ENCODE data around the gene DNLZ. TPM values are rescaled to one million over a fixed set of nuclear protein-coding genes. Genes with fewer than 3 reads are reported as not detected.
"Not testable (repeated sequence)": the region's sequence is repeated elsewhere in the genome, so short reads cannot be mapped to it uniquely, and the experiment has no call there.

DNLZ gene
- total and polyA plus RNA-seq, 2 donors (not counting 1 experiment from before 2014, with no cell fraction given): 23.0 to 42.0 TPM

GRCh38 chr9:136319244-136319643, 44.3 kb downstream of the DNLZ start:
- WGBS (ENCODE audit: insufficient coverage): 96% methylated on average over 12 of the region's 14 CpGs
- H2AFZ ChIP-seq (ENCODE audit: insufficient read depth, low read depth, low read length, poor library complexity, severe bottlenecking); DNase-seq; POLR2A ChIA-PET; H3K9ac ChIP-seq (ENCODE audit: low read length); ATAC-seq (ENCODE audit: low read depth); H3K27ac Mint-ChIP-seq; H3K9me3 Mint-ChIP-seq (ENCODE audit: insufficient read depth); H3K36me3 ChIP-seq (replicated peaks in 1 of 2; ENCODE audit: control extremely low read depth in 1 of 2, control insufficient read depth in 1 of 2, extremely low read depth in 1 of 2, insufficient read depth in 2 of 2, low read length in 1 of 2); H3K27ac ChIP-seq (ENCODE audit: low read length in 2 of 2); H3K27me3 ChIP-seq (replicated peaks in 1 of 4; ENCODE audit: control extremely low read depth in 1 of 4, control insufficient read depth in 3 of 4, insufficient read depth in 4 of 4, low read length in 3 of 4); H3K4me3 ChIP-seq (ENCODE audit: control extremely low read depth in 1 of 5, extremely low read depth in 1 of 5, insufficient read depth in 1 of 5, low read depth in 2 of 5, low read length in 4 of 5); H4K20me1 ChIP-seq (ENCODE audit: control insufficient read depth, insufficient read depth, low read length, poor library complexity, severe bottlenecking); H3K4me3 Mint-ChIP-seq; H3K79me2 ChIP-seq (ENCODE audit: control insufficient read depth, insufficient read depth, low read length); intact Hi-C loops (cut with micrococcal nuclease): not testable (repeated sequence)
- peaks cover 16% of the 10 kb centered on the region for H3K27me3 Mint-ChIP-seq
- Histone ChIP-seq H3K4me2 (replicated peaks; ENCODE audit: low read depth, low read length, poor library complexity, severe bottlenecking) (peak overlapping the region; percentile 46), H3K4me1 (ENCODE audit: control insufficient read depth in 2 of 2, insufficient read depth in 2 of 2, low read length in 2 of 2) (peaks cover 14 to 26% of the 10 kb centered on the region in 2 donors), H3K9me3 (ENCODE audit: control extremely low read depth in 1 of 3, control insufficient read depth in 2 of 3, insufficient read depth in 1 of 3, low read length in 2 of 3) (peaks cover 0 to 24% (median 10%) of the 10 kb centered on the region in 3 donors)
- H3K4me1 Mint-ChIP-seq: peaks cover 16% of the 10 kb centered on the region
- CTCF ChIA-PET: interaction anchor here (0.7 kb wide), 1 partner anchor 177 kb away, joined by 3 read pairs; no protein-coding TSS in a partner anchor

- Mint-ChIP-seq H3K4me3 (no peak overlapping the region), H3K27ac (no peak overlapping the region)
These were observed 44.7 kb downstream of the DNLZ start for GRCh38 chr9:136318776-136319241.

More at GRCh38 chr9:136318776-136319241, 44.7 kb downstream of the DNLZ start:
- H3K9me3 Mint-ChIP-seq (ENCODE audit: insufficient read depth): peaks cover 3% of the 10 kb centered on the region
- Histone ChIP-seq H3K27ac (ENCODE audit: low read length in 2 of 2) (no peak overlapping the region), H3K27me3 (replicated peaks in 1 of 4; ENCODE audit: control extremely low read depth in 1 of 4, control insufficient read depth in 3 of 4, insufficient read depth in 4 of 4, low read length in 3 of 4) (peaks cover 0 to 6% (median 0%) of the 10 kb centered on the region in 4 experiments), H3K36me3 (replicated peaks in 1 of 2; ENCODE audit: control extremely low read depth in 1 of 2, control insufficient read depth in 1 of 2, extremely low read depth in 1 of 2, insufficient read depth in 2 of 2, low read length in 1 of 2) (no peaks in the 10 kb centered on the region), H3K9me3 (ENCODE audit: control extremely low read depth in 1 of 3, control insufficient read depth in 2 of 3, insufficient read depth in 1 of 3, low read length in 2 of 3) (peaks cover 0 to 27% (median 10%) of the 10 kb centered on the region in 3 donors), H2AFZ (ENCODE audit: insufficient read depth, low read depth, low read length, poor library complexity, severe bottlenecking) (no peak overlapping the region), H4K20me1 (ENCODE audit: control insufficient read depth, insufficient read depth, low read length, poor library complexity, severe bottlenecking) (no peaks in the 10 kb centered on the region), H3K4me3 (ENCODE audit: control extremely low read depth in 1 of 5, extremely low read depth in 1 of 5, insufficient read depth in 1 of 5, low read depth in 2 of 5, low read length in 4 of 5) (no peak overlapping the region), H3K4me1 (ENCODE audit: control insufficient read depth in 2 of 2, insufficient read depth in 2 of 2, low read length in 2 of 2) (peaks cover 14 to 26% of the 10 kb centered on the region in 2 donors), H3K4me2 (replicated peaks; ENCODE audit: low read depth, low read length, poor library complexity, severe bottlenecking) (peak overlapping the region; percentile 46), H3K79me2 (ENCODE audit: control insufficient read depth, insufficient read depth, low read length) (no peaks in the 10 kb centered on the region), H3K9ac (ENCODE audit: low read length) (no peak overlapping the region)
- intact Hi-C loops (cut with micrococcal nuclease): no loop called here
- ATAC-seq (ENCODE audit: low read depth) (no peak), DNase-seq (no peak)
- H3K4me1 Mint-ChIP-seq: peaks cover 16% of the 10 kb centered on the region
- CTCF ChIA-PET: no interaction called here
- POLR2A ChIA-PET: no interaction called here
- 39% methylated on average over 16 of the region's 16 CpGs for WGBS (ENCODE audit: insufficient coverage)
- H3K27me3 Mint-ChIP-seq: peaks cover 16% of the 10 kb centered on the region
- no peak for TF ChIP-seq CTCF (IDR thresholded peaks at IDR 0.05)
- no peak for TF ChIP-seq EZH2 (IDR thresholded peaks at IDR 0.05; ENCODE audit: borderline replicate concordance, insufficient read depth, low read depth, low read length, poor library complexity, severe bottlenecking)
